Keratinocyte (primary cell): Measurements from ENCODE around the gene CCT7. TPM values are rescaled to one million over a fixed set of nuclear protein-coding genes. Genes with fewer than 3 reads are reported as not detected.

Source experiments
- DNase-seq: peaks from one replicate; pipeline ENCODE4 v3.0.0-alpha.2; 2011; ENCODE audit warnings: low read depth, missing footprints, low spot score
- FAIRE-seq: peaks from 2 replicates; lab custom pipeline; 2011; peaks lifted over from hg19 to GRCh38; lab: Jason Lieb, UNC
- H2AFZ ChIP-seq: 2 replicates; pipeline ENCODE4 v1.6.0; 2012; ENCODE audit warnings: low read length, control low read depth, inconsistent platforms; ENCODE audit not compliant: control insufficient read depth
- H3K27ac ChIP-seq: 2 replicates; pipeline ENCODE4 v1.5.1; 2011; ENCODE audit warnings: low read length; ENCODE audit not compliant: control insufficient read depth, insufficient read depth
- H3K27me3 ChIP-seq: 3 replicates; pipeline ENCODE4 v1.6.0; 2011; ENCODE audit warnings: low read length; ENCODE audit not compliant: control insufficient read depth, insufficient read depth; ENCODE audit errors: extremely low read depth
- H3K36me3 ChIP-seq, 2 experiments: 2 replicates in 1 of 2; 3 replicates in 1 of 2; pipeline ENCODE4 v1.5.1; 2011; ENCODE audit warnings: low read length in 2 of 2, mild to moderate bottlenecking in 1 of 2; ENCODE audit not compliant: control insufficient read depth in 2 of 2, insufficient read depth in 2 of 2; ENCODE audit errors: extremely low read depth in 1 of 2
- H3K4me1 ChIP-seq: 3 replicates; pipeline ENCODE4 v1.5.1; 2011; ENCODE audit warnings: low read length; ENCODE audit not compliant: control insufficient read depth, insufficient read depth; ENCODE audit errors: extremely low read depth
- H3K4me2 ChIP-seq: 3 replicates; pipeline ENCODE4 v1.6.0; 2011; ENCODE audit warnings: low read depth, low read length; ENCODE audit not compliant: control insufficient read depth, insufficient read depth; ENCODE audit errors: extremely low read depth
- H3K4me3 ChIP-seq, 3 experiments: fragments of 200-600 bp in 1 of 3; sonication (generic) in 1 of 3; 2 replicates in 2 of 3; 3 replicates in 1 of 3; pipeline ENCODE4 v1.5.1; 2011 to 2016; ENCODE audit warnings: low read length in 3 of 3, mild to moderate bottlenecking in 3 of 3, control low read depth in 2 of 3, inconsistent platforms in 1 of 3, low read depth in 1 of 3, mixed read lengths in 1 of 3, mixed run types in 1 of 3, moderate library complexity in 1 of 3; ENCODE audit not compliant: control insufficient read depth in 2 of 3, insufficient read depth in 2 of 3; ENCODE audit errors: extremely low read depth in 1 of 3
- H3K79me2 ChIP-seq: 2 replicates; pipeline ENCODE4 v1.6.0; 2012; ENCODE audit warnings: low read length; ENCODE audit not compliant: control insufficient read depth, insufficient read depth
- H3K9ac ChIP-seq: 3 replicates; pipeline ENCODE4 v1.6.0; 2011; ENCODE audit warnings: low read length; ENCODE audit not compliant: control insufficient read depth, insufficient read depth; ENCODE audit errors: extremely low read depth
- H3K9me1 ChIP-seq: 3 replicates; pipeline ENCODE4 v1.6.0; 2011; ENCODE audit warnings: low read length; ENCODE audit not compliant: control insufficient read depth, insufficient read depth; ENCODE audit errors: extremely low read depth
- H3K9me3 ChIP-seq: 2 replicates; pipeline ENCODE4 v1.5.1; 2012; ENCODE audit warnings: low read depth, low read length; ENCODE audit not compliant: control insufficient read depth
- H4K20me1 ChIP-seq: 3 replicates; pipeline ENCODE4 v1.6.0; 2011; ENCODE audit warnings: low read length; ENCODE audit not compliant: control insufficient read depth, insufficient read depth; ENCODE audit errors: extremely low read depth
- EZH2 ChIP-seq: IDR thresholded peaks from one replicate; pipeline ENCODE4 v1.6.1; 2012; ENCODE audit warnings: inconsistent platforms, mild to moderate bottlenecking, low read length, moderate library complexity
- dilution Hi-C: fragments of 300-500 bp; cut with MboI; formaldehyde crosslinking; loops from one replicate; pipeline ENCODE4 v1.7.0; 2020; ENCODE audit warnings: low sequenced_read_pairs; ENCODE audit not compliant: extremely low pct_ligation_motif_present
- polyA plus RNA-seq, 5 experiments: library from polyadenylated mRNA; depleted of rRNA in 3 of 5; stranded (reverse) in 3 of 5; stranded (forward) in 1 of 5; unstranded in 1 of 5; fragments of >200 nt; gene quantifications; 1 replicate in 1 of 5; 2 replicates in 3 of 5; 3 replicates in 1 of 5; pipeline versions ENCODE4 v1.2.1 to v1.2.3, GENCODE V29; 2011 to 2012; ENCODE audit warnings: missing spikeins in 2 of 5, low read depth in 1 of 5, low replicate concordance in 1 of 5
- TF ChIP-seq, protein P1 (sequence below), 3 experiments: IDR thresholded peaks in 1 of 3; conservative IDR thresholded peaks in 1 of 3; optimal IDR thresholded peaks in 1 of 3; 2 replicates in 2 of 3; 3 replicates in 1 of 3; pipeline versions ENCODE3 to v1.5.1; 2011; ENCODE audit warnings: low read length in 3 of 3, mild to moderate bottlenecking in 3 of 3, moderate library complexity in 2 of 3, control low read depth in 1 of 3, inconsistent platforms in 1 of 3; ENCODE audit not compliant: insufficient read depth in 2 of 3; ENCODE audit errors: extremely low read depth in 1 of 3

CCT7 gene
- polyA plus RNA-seq, 1 donor (not counting 4 experiments of a cell fraction or from before 2014, with no cell fraction given) = 357 TPM

DNA sequence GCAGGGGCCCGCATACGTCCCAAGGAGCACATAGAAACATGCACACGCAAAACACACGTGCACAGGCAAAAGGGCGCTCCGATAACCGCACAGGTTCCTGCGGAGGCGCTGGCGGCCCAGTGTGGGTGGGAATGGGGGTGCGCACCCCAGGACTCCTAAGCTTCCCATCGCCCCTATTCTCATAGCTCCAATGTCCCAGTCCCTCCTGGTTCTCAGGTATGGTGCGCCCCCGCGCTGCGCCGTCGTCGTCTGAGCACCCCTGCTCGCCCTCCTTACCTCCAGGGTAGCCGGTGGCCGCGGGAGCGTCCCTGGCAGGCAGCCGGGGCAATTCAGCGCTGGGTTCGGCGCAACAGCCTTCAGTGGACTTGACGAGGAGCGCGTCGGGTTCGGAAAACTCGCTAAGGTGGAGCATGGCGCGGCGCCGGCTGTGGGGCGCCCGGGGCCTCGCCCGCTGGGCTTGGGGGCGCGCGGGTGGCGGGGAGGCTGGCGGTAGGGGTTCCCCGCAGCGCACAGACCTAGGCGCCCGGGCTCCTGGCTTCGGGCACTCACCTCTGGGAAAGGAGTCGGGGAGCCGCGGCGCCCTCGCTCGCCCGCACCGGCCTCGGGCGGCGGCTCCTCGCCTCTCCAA, 58.9 kb downstream of the CCT7 start:
- Histone ChIP-seq H3K4me1 (no peaks in the 10 kb centered on the region), H3K9ac (no peak overlapping the region), H2AFZ (no peak overlapping the region), H3K27ac (no peak overlapping the region), H3K27me3 (peaks cover 65% of the 10 kb centered on the region), H4K20me1 (no peaks in the 10 kb centered on the region), H3K4me2 (peak overlapping the region; percentile 67), H3K9me3 (no peaks in the 10 kb centered on the region), H3K36me3 (no peaks in the 10 kb centered on the region), H3K4me3 (peak overlapping the region in 2 of 3 experiments; percentile 26 to 33), H3K9me1 (no peaks in the 10 kb centered on the region), H3K79me2 (no peaks in the 10 kb centered on the region)
- dilution Hi-C loops = no loop called here
- TF ChIP-seq EZH2 = peak; percentile 98
- TF ChIP-seq, protein P1, sequence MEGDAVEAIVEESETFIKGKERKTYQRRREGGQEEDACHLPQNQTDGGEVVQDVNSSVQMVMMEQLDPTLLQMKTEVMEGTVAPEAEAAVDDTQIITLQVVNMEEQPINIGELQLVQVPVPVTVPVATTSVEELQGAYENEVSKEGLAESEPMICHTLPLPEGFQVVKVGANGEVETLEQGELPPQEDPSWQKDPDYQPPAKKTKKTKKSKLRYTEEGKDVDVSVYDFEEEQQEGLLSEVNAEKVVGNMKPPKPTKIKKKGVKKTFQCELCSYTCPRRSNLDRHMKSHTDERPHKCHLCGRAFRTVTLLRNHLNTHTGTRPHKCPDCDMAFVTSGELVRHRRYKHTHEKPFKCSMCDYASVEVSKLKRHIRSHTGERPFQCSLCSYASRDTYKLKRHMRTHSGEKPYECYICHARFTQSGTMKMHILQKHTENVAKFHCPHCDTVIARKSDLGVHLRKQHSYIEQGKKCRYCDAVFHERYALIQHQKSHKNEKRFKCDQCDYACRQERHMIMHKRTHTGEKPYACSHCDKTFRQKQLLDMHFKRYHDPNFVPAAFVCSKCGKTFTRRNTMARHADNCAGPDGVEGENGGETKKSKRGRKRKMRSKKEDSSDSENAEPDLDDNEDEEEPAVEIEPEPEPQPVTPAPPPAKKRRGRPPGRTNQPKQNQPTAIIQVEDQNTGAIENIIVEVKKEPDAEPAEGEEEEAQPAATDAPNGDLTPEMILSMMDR (optimal IDR thresholded peaks at IDR 0.05 in 1 of 3, IDR thresholded peaks at IDR 0.05 in 1 of 3, conservative IDR thresholded peaks at IDR 0.05 in 1 of 3; ENCODE audit: extremely low read depth in 1 of 3, insufficient read depth in 2 of 3, low read length in 3 of 3) = no peak
- DNase-seq = no peak
- FAIRE-seq = no peak

DNA sequence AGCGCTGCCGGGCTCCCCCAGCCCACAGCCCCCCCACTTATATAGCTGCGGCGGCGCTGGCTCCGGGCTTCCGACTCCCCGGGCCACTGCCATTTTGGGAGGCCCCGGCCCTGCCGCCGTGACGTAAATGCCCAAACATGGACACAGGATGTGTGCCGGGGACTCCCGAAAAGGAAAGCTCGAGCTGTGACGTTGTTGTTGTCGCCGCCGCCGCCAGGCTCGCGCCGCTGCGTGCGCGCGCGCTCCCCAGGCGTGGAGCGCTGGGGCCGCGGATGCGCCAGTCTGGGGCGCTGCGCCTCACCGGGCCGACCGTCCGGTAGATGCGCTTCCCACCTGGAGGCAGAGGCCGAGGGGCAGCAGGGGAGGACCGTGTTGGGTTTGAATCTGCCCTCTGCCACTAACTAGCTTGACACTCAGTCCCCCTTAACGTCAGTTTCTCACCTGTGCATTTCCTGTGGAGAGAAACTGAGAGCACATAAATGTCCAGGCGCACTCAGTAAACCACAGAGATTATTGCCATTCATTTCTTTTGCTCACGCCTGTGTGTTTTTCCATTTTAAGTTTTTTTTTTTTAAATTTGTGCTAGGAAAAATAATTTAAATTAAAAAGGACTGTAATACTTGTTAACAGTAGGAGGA, 59.5 kb downstream of the CCT7 start, which contains the start of gene EGR4:
EGR4 (minus strand) TSS at position 15 of the 638 bp plus-strand sequence. CDS start 231 bp downstream, outside the sequence.
- FAIRE-seq (no peak), DNase-seq (no peak)
- Histone ChIP-seq H3K9me3 (no peaks in the 10 kb centered on the region), H4K20me1 (no peaks in the 10 kb centered on the region), H3K79me2 (no peaks in the 10 kb centered on the region), H3K4me3 (peak within 1 kb of the TSS; percentile 26 to 50 (median 33)), H3K9ac (no peak within 1 kb of the TSS), H2AFZ (no peak within 1 kb of the TSS), H3K27me3 (peaks cover 65% of the 10 kb centered on the region), H3K27ac (no peak within 1 kb of the TSS), H3K4me2 (peak within 1 kb of the TSS; percentile 67), H3K4me1 (no peaks in the 10 kb centered on the region), H3K36me3 (no peaks in the 10 kb centered on the region), H3K9me1 (no peaks in the 10 kb centered on the region)
- TF ChIP-seq EZH2 = no peak
- TF ChIP-seq, protein P1 (optimal IDR thresholded peaks at IDR 0.05 in 1 of 3, IDR thresholded peaks at IDR 0.05 in 1 of 3, conservative IDR thresholded peaks at IDR 0.05 in 1 of 3; ENCODE audit: extremely low read depth in 1 of 3, insufficient read depth in 2 of 3, low read length in 3 of 3) = no peak
- dilution Hi-C loops = no loop called here
